HCT116 (cell line): Measurements from ENCODE around the gene GBE1. TPM values are rescaled to one million over a fixed set of nuclear protein-coding genes. Genes with fewer than 3 reads are reported as not detected.

Experiments
- ATAC-seq: fragments of 200-7000 bp; cut with Tn5 transposase; 2 replicates; pipeline ENCODE4 v1.9.1; 2020; ENCODE audit warnings: mild to moderate bottlenecking, moderate library complexity
- BruUV-seq: library from RNA; stranded (reverse); fragments of 400-500 nt; replicated peaks from 2 replicates; lab custom pipeline; 2021; lab: Mats Ljungman, UMichigan
- CTCF ChIA-PET: fragments of 300-600 bp; sonication (Branson Sonifier 250); formaldehyde crosslinking; loops from one replicate; lab custom pipeline; 2021; ENCODE audit warnings: antibody characterized with exemption; lab: Charles Lee
- POLR2A ChIA-PET: fragments of 300-600, 350-600 bp; sonication (Branson Sonifier 250); formaldehyde crosslinking; loops from one replicate; lab custom pipeline; 2021; ENCODE audit warnings: antibody characterized with exemption; lab: Charles Lee
- RAD21 ChIA-PET, 2 experiments: fragments of 300-600 bp; sonication (Branson Sonifier 250); formaldehyde crosslinking; loops; one replicate each; lab custom pipeline; 2023; ENCODE audit warnings: low total read pairs in 2 of 2; ENCODE audit not compliant: uncharacterized antibody in 2 of 2, unreplicated experiment in 2 of 2, low non-redundant PET in 1 of 2; lab: Charles Lee
- DNase-seq: peaks from one replicate; pipeline ENCODE4 v3.0.0-alpha.2; 2010; ENCODE audit warnings: low read depth, low spot score
- H2AFZ ChIP-seq: fragments of 200-600 bp; shearing (Covaris generic), sonication (generic); 2 replicates; pipeline ENCODE4 v1.6.1; 2017; ENCODE audit warnings: low read depth, mixed run types, mixed read lengths, antibody characterized with exemption, low read length; ENCODE audit not compliant: poor library complexity, severe bottlenecking
- H3K27ac ChIP-seq: 2 replicates; pipeline ENCODE4 v1.5.1; 2012; ENCODE audit warnings: low read depth, low read length
- H3K27me3 ChIP-seq: fragments of 200-600 bp; sonication (generic); 2 replicates; pipeline ENCODE4 v1.6.1; 2016; ENCODE audit warnings: mixed run types, low read length, mixed read lengths; ENCODE audit not compliant: insufficient read depth
- H3K36me3 ChIP-seq, 2 experiments: fragments of 200-500 bp in 1 of 2; fragments of 200-600 bp in 1 of 2; sonication (Bioruptor generic) in 1 of 2; sonication (generic) in 1 of 2; 2 replicates each; pipeline versions ENCODE4 v1.5.1 to v1.6.1; 2014 to 2016; ENCODE audit warnings: low read length in 2 of 2, inconsistent platforms in 1 of 2, mixed read lengths in 1 of 2, mixed run types in 1 of 2; ENCODE audit not compliant: insufficient read depth in 2 of 2, control insufficient read depth in 1 of 2
- H3K4me1 ChIP-seq, 2 experiments: fragments of 200-600 bp in 1 of 2; sonication (generic) in 1 of 2; 2 replicates each; pipeline versions ENCODE4 v1.5.1 to v1.6.1; 2012 to 2017; ENCODE audit warnings: low read length in 2 of 2, inconsistent platforms in 1 of 2, mild to moderate bottlenecking in 1 of 2, mixed read lengths in 1 of 2, mixed run types in 1 of 2, moderate library complexity in 1 of 2; ENCODE audit not compliant: insufficient read depth in 2 of 2, control insufficient read depth in 1 of 2
- H3K4me2 ChIP-seq: fragments of 200-600 bp; sonication (generic); 2 replicates; pipeline ENCODE4 v1.6.1; 2017; ENCODE audit warnings: mixed run types, low read length, mixed read lengths
- H3K4me3 ChIP-seq, 2 experiments: fragments of 200-600 bp in 1 of 2; sonication (generic) in 1 of 2; replicated peaks in 1 of 2; 2 replicates each; pipeline ENCODE4 v1.5.1; 2011 to 2016; ENCODE audit warnings: low read length in 2 of 2, control low read depth in 1 of 2, low read depth in 1 of 2, mild to moderate bottlenecking in 1 of 2, mixed read lengths in 1 of 2, mixed run types in 1 of 2
- H3K79me2 ChIP-seq: fragments of 200-600 bp; sonication (generic); 2 replicates; pipeline ENCODE4 v1.6.1; 2017; ENCODE audit warnings: mild to moderate bottlenecking, mixed run types, low read length, moderate library complexity, mixed read lengths; ENCODE audit not compliant: insufficient read depth
- H3K9ac ChIP-seq: fragments of 200-600 bp; sonication (generic); 2 replicates; pipeline ENCODE4 v1.6.1; 2016; ENCODE audit warnings: low read length, mixed read lengths
- H3K9me2 ChIP-seq: fragments of 200-600 bp; sonication (generic), shearing (Covaris generic); 2 replicates; pipeline ENCODE4 v1.6.1; 2017; ENCODE audit warnings: mixed run types, mild to moderate bottlenecking, moderate library complexity; ENCODE audit not compliant: insufficient read depth
- H3K9me3 ChIP-seq, 2 experiments: fragments of 200-500 bp in 1 of 2; fragments of 200-600 bp in 1 of 2; sonication (Bioruptor generic) in 1 of 2; sonication (generic) in 1 of 2; 2 replicates each; pipeline ENCODE4 v1.6.1; 2014 to 2017; ENCODE audit warnings: low read length in 2 of 2, mixed read lengths in 2 of 2, inconsistent platforms in 1 of 2, low read depth in 1 of 2, mild to moderate bottlenecking in 1 of 2, mixed run types in 1 of 2, moderate library complexity in 1 of 2; ENCODE audit not compliant: control insufficient read depth in 1 of 2, insufficient read depth in 1 of 2
- H4K20me1 ChIP-seq: fragments of 200-600 bp; sonication (generic), shearing (Covaris generic); 2 replicates; pipeline ENCODE4 v1.6.1; 2017; ENCODE audit warnings: mixed run types, mild to moderate bottlenecking, moderate library complexity; ENCODE audit not compliant: insufficient read depth
- CBX3 ChIP-seq: IDR thresholded peaks from 2 replicates; pipeline ENCODE4 v1.6.1; 2012; ENCODE audit warnings: low read depth
- CEBPB ChIP-seq: IDR thresholded peaks from 2 replicates; pipeline ENCODE4 v1.6.1; 2012; ENCODE audit warnings: low read depth
- CTCF ChIP-seq, 3 experiments: fragments of 200-600 bp in 1 of 3; sonication (generic) in 1 of 3; IDR thresholded peaks in 2 of 3; conservative IDR thresholded peaks in 1 of 3; 2 replicates each; pipeline ENCODE4 v1.5.1; 2012 to 2017; ENCODE audit warnings: low read depth in 2 of 3, low read length in 2 of 3, antibody characterized with exemption in 1 of 3, borderline replicate concordance in 1 of 3, control low read depth in 1 of 3, mild to moderate bottlenecking in 1 of 3, mixed read lengths in 1 of 3, mixed run types in 1 of 3, moderate library complexity in 1 of 3; ENCODE audit not compliant: insufficient read depth in 1 of 3
- EZH2 ChIP-seq: fragments of 200-600 bp; sonication (generic); IDR thresholded peaks from 2 replicates; pipeline ENCODE4 v1.6.1; 2017; ENCODE audit warnings: antibody characterized with exemption, mixed run types
- EZH2phosphoT487 ChIP-seq: fragments of 200-600 bp; IDR thresholded peaks from 2 replicates; pipeline ENCODE4 v1.6.1; 2018; ENCODE audit warnings: antibody characterized with exemption, borderline replicate concordance
- FOSL1 ChIP-seq: IDR thresholded peaks from 2 replicates; pipeline ENCODE4 v1.6.1; 2012; ENCODE audit warnings: low read depth
- JUND ChIP-seq: IDR thresholded peaks from 2 replicates; pipeline ENCODE4 v1.6.1; 2012
- MAX ChIP-seq: IDR thresholded peaks from 2 replicates; pipeline ENCODE4 v1.6.1; 2012
- POLR2AphosphoS5 ChIP-seq: IDR thresholded peaks from 2 replicates; pipeline ENCODE4 v1.6.1; 2011; ENCODE audit warnings: mild to moderate bottlenecking, low read depth, low read length, moderate library complexity
- SP1 ChIP-seq: IDR thresholded peaks from 2 replicates; pipeline ENCODE4 v1.6.1; 2012; ENCODE audit warnings: low read depth
- SRF ChIP-seq: IDR thresholded peaks from 2 replicates; pipeline ENCODE4 v1.6.1; 2012; ENCODE audit warnings: low read depth
- TCF7L2 ChIP-seq: IDR thresholded peaks from 2 replicates; pipeline ENCODE4 v1.7.0; 2011; ENCODE audit warnings: borderline replicate concordance, inconsistent platforms; ENCODE audit not compliant: insufficient read depth, insufficient read length; ENCODE audit errors: extremely low read depth
- YY1 ChIP-seq: IDR thresholded peaks from 2 replicates; pipeline ENCODE4 v1.6.1; 2011; ENCODE audit warnings: low read length, low read depth, moderate library complexity, mild to moderate bottlenecking; ENCODE audit not compliant: insufficient replicate concordance; ENCODE audit errors: extremely low read depth
- ZNF274 ChIP-seq: fragments of 200-500 bp; sonication (Bioruptor generic); IDR thresholded peaks from 2 replicates; pipeline ENCODE4 v1.6.1; 2014; ENCODE audit warnings: mild to moderate bottlenecking, low read depth, low read length, inconsistent platforms
- intact Hi-C: fragments of 100-400 bp; cut with micrococcal nuclease; formaldehyde crosslinking; loops from 2 replicates; pipeline ENCODE4 v1.10.0; 2022
- total RNA-seq: library from RNA; stranded (reverse); gene quantifications from one replicate; pipeline ENCODE4 v1.2.1, GENCODE V29; 2021; ENCODE audit not compliant: unreplicated experiment

The GBE1 gene
- total RNA-seq, 1 experiment from 2014 or later, result 27.7 TPM

- ATAC-seq, result no peak
- DNase-seq, result no peak
- no peak overlapping the region for H2AFZ ChIP-seq
- no peaks in the 10 kb centered on the region for H4K20me1 ChIP-seq
- ChIA-PET RAD21 (no interaction called here), POLR2A (no interaction called here), CTCF (no interaction called here)
- no peaks in the 10 kb centered on the region for H3K79me2 ChIP-seq
- no peaks in the 10 kb centered on the region for H3K4me1 ChIP-seq
- H3K27ac ChIP-seq, result no peak overlapping the region
- TF ChIP-seq JUND (no peak), MAX (no peak), POLR2AphosphoS5 (no peak), CEBPB (no peak), FOSL1 (no peak), SP1 (no peak), YY1 (no peak), TCF7L2 (no peak), CBX3 (no peak), ZNF274 (no peak), EZH2phosphoT487 (no peak), EZH2 (no peak), CTCF (IDR thresholded peaks at IDR 0.05 in 2 of 3, conservative IDR thresholded peaks at IDR 0.05 in 1 of 3; ENCODE audit: borderline replicate concordance in 1 of 3, insufficient read depth in 1 of 3, low read depth in 2 of 3, low read length in 2 of 3) (no peak), SRF (no peak)
- no peaks in the 10 kb centered on the region for H3K9me2 ChIP-seq
- no peaks in the 10 kb centered on the region for H3K27me3 ChIP-seq
- no peak overlapping the region for H3K9ac ChIP-seq
- H3K4me3 ChIP-seq, result no peak overlapping the region
- H3K9me3 ChIP-seq, result no peaks in the 10 kb centered on the region
- no peaks in the 10 kb centered on the region for H3K36me3 ChIP-seq
- no peak overlapping the region for H3K4me2 ChIP-seq
- no TSS peak for BruUV-seq
- intact Hi-C loops, result no loop called here
Measured at GRCh38 chr3:81694662-81695061, 66.8 kb downstream of the GBE1 start.
